PC-9 (cell line): ENCODE measurements around the gene CILP. TPM values are rescaled to one million over a fixed set of nuclear protein-coding genes. Genes with fewer than 3 reads are reported as not detected.

Experiments
- BruUV-seq: library from RNA; stranded (reverse); fragments of 400-500 nt; replicated peaks from 2 replicates; lab custom pipeline; 2021; lab: Mats Ljungman, UMichigan
- CTCF ChIA-PET: fragments of 300-600 bp; sonication (Branson Sonifier 250); formaldehyde crosslinking; loops from one replicate; lab custom pipeline; 2022; ENCODE audit warnings: antibody characterized with exemption; lab: Charles Lee
- POLR2A ChIA-PET: fragments of 300-600 bp; sonication (Branson Sonifier 250); formaldehyde crosslinking; loops from one replicate; lab custom pipeline; 2022; ENCODE audit warnings: antibody characterized with exemption; ENCODE audit not compliant: unreplicated experiment; lab: Charles Lee
- DNase-seq, 2 experiments: peaks; one replicate each; pipeline versions ENCODE4 v3.0.0 to v3.0.0-alpha.2; 2015 to 2022; ENCODE audit warnings: mixed read lengths in 1 of 2
- H2AFZ ChIP-seq: fragments of 200-600 bp; sonication (generic); 2 replicates; pipeline ENCODE4 v1.8.1; 2017; ENCODE audit warnings: antibody characterized with exemption
- H3F3A ChIP-seq: fragments of 200-600 bp; sonication (generic); 2 replicates; pipeline ENCODE4 v1.8.1; 2017; ENCODE audit warnings: antibody characterized with exemption, mild to moderate bottlenecking, low read depth; ENCODE audit not compliant: insufficient read depth
- H3K27ac ChIP-seq: fragments of 200-600 bp; sonication (generic); 2 replicates; pipeline ENCODE4 v1.6.1; 2016; ENCODE audit warnings: mixed run types
- H3K27me3 ChIP-seq: fragments of 200-600 bp; sonication (generic); 2 replicates; pipeline ENCODE4 v1.6.1; 2016; ENCODE audit warnings: low read depth, mixed run types; ENCODE audit not compliant: insufficient read depth
- H3K36me3 ChIP-seq: fragments of 200-600 bp; sonication (generic); 2 replicates; pipeline ENCODE4 v1.6.1; 2016; ENCODE audit warnings: low read depth, mixed run types
- H3K4me1 ChIP-seq: fragments of 200-600 bp; sonication (generic); replicated peaks from 2 replicates; pipeline ENCODE4 v1.6.1; 2016; ENCODE audit warnings: mixed run types; ENCODE audit not compliant: insufficient read depth
- H3K4me2 ChIP-seq: fragments of 200-600 bp; sonication (generic); 2 replicates; pipeline ENCODE4 v1.6.1; 2017; ENCODE audit warnings: mixed run types
- H3K4me3 ChIP-seq: fragments of 200-600 bp; sonication (generic); 2 replicates; pipeline ENCODE4 v1.6.1; 2016; ENCODE audit warnings: mixed run types
- H3K79me2 ChIP-seq: fragments of 200-600 bp; sonication (generic); 2 replicates; pipeline ENCODE4 v1.6.1; 2017; ENCODE audit warnings: low read depth, mixed run types
- H3K9me2 ChIP-seq: fragments of 200-600 bp; sonication (generic); 2 replicates; pipeline ENCODE4 v1.8.1; 2017; ENCODE audit warnings: mild to moderate bottlenecking; ENCODE audit not compliant: insufficient read depth
- H3K9me3 ChIP-seq: fragments of 200-600 bp; sonication (generic); 2 replicates; pipeline ENCODE4 v1.8.1; 2016; ENCODE audit warnings: low read depth; ENCODE audit not compliant: insufficient read depth
- H4K20me1 ChIP-seq: fragments of 200-600 bp; sonication (generic); 2 replicates; pipeline ENCODE4 v1.8.1; 2017; ENCODE audit not compliant: insufficient read depth
- EZH2 ChIP-seq: fragments of 200-600 bp; sonication (generic); IDR thresholded peaks from 2 replicates; pipeline ENCODE4 v1.8.0; 2017; ENCODE audit warnings: antibody characterized with exemption, low read depth
- intact Hi-C: fragments of 100-400 bp; cut with micrococcal nuclease; formaldehyde crosslinking; loops from one replicate; pipeline ENCODE4 v1.10.0; 2022; ENCODE audit not compliant: unreplicated experiment
- total RNA-seq: library from RNA; stranded (reverse); gene quantifications from 2 replicates; pipeline ENCODE4 v1.2.3, GENCODE V29; 2021
- TF ChIP-seq, protein P1 (sequence below): fragments of 200-600 bp; sonication (generic); conservative IDR thresholded peaks from 2 replicates; pipeline ENCODE4 v1.6.1; 2017; ENCODE audit warnings: mixed run types, antibody characterized with exemption, mild to moderate bottlenecking, moderate library complexity

Gene CILP
- total RNA-seq, 1 experiment from 2014 or later, result 0.07 TPM

GRCh38 chr15:65221697-65222096 lies 10.4 kb upstream of the CILP start:
- Histone ChIP-seq H3K4me3 (no peak overlapping the region), H3K36me3 (no peaks in the 10 kb centered on the region), H3K9me3 (no peaks in the 10 kb centered on the region), H3K79me2 (no peaks in the 10 kb centered on the region), H3K27ac (no peak overlapping the region), H2AFZ (no peak overlapping the region), H3F3A (no peaks in the 10 kb centered on the region), H3K9me2 (no peaks in the 10 kb centered on the region), H3K4me1 (no peaks in the 10 kb centered on the region), H3K27me3 (no peaks in the 10 kb centered on the region), H3K4me2 (no peak overlapping the region), H4K20me1 (no peaks in the 10 kb centered on the region)
- TF ChIP-seq EZH2, result no peak
- TF ChIP-seq, protein P1, sequence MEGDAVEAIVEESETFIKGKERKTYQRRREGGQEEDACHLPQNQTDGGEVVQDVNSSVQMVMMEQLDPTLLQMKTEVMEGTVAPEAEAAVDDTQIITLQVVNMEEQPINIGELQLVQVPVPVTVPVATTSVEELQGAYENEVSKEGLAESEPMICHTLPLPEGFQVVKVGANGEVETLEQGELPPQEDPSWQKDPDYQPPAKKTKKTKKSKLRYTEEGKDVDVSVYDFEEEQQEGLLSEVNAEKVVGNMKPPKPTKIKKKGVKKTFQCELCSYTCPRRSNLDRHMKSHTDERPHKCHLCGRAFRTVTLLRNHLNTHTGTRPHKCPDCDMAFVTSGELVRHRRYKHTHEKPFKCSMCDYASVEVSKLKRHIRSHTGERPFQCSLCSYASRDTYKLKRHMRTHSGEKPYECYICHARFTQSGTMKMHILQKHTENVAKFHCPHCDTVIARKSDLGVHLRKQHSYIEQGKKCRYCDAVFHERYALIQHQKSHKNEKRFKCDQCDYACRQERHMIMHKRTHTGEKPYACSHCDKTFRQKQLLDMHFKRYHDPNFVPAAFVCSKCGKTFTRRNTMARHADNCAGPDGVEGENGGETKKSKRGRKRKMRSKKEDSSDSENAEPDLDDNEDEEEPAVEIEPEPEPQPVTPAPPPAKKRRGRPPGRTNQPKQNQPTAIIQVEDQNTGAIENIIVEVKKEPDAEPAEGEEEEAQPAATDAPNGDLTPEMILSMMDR, result no peak
- CTCF ChIA-PET, result interaction anchor here (0.5 to 0.8 kb wide), 3 partner anchors 65 to 432 kb away, joined by 4 to 9 read pairs (median 6); partner anchors contain the start of gene PARP16
- POLR2A ChIA-PET, result interaction anchor here (0.5 kb wide), 1 partner anchor 30 kb away, joined by 8 read pairs; no protein-coding TSS in a partner anchor
- BruUV-seq, result no TSS peak
- intact Hi-C loops, result no loop called here
- DNase-seq, result no peak

GRCh38 chr15:65219137-65219536 lies 7.9 kb upstream of the CILP start:
- Histone ChIP-seq H3K36me3 (no peaks in the 10 kb centered on the region), H3K9me3 (no peaks in the 10 kb centered on the region), H3K27me3 (no peaks in the 10 kb centered on the region), H3K79me2 (no peaks in the 10 kb centered on the region), H3K4me3 (no peak overlapping the region), H3F3A (no peaks in the 10 kb centered on the region), H3K4me2 (no peak overlapping the region), H2AFZ (no peak overlapping the region), H3K4me1 (no peaks in the 10 kb centered on the region), H3K9me2 (no peaks in the 10 kb centered on the region), H4K20me1 (no peaks in the 10 kb centered on the region), H3K27ac (no peak overlapping the region)
- intact Hi-C loops, result no loop called here
- ChIA-PET CTCF (no interaction called here), POLR2A (no interaction called here)
- no TSS peak for BruUV-seq
- TF ChIP-seq, protein P1, result no peak
- TF ChIP-seq EZH2, result no peak
- no peak for DNase-seq

DNA sequence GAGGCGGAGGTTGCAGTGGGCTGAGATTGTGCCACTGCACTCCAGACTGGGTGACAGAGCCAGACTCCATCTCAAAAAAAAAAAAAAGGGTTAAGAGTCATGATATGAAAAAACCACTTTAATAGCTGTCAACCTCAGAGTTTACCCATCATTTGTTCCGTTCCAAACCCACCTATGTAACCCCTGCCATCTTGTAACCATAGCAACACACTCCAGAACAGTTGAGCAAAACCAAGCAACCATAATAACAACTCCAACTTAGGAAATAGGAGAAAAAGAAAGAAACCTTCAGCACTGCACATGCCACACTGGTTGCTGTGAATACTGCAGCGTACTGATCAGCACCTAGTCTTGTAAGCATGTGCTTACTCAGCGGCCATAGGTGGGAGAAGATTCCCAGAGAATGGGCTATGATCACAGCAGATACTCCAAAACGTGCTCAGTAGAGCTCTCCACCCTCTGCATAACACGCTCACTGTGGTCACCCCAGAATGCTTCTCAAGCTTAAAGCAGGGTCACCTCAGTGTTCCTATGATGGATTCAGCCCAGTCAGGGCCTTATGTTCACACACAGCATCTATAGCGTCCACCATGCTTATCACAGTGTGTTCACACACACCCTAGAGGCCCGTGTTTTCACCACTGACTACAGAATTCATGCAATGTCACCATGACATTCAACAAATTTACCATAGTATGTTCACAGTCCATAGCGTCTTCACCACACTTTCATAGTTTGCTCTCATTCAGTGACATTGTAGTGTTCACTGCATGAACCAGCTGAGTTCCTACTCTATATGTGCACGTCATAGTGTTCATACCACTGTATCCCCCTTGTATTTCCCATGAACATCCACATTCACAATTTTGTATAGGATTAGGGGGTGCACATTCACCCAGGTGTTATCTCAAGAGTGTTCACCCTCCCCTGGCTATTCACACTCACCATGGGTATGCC lies 6.5 kb upstream of the CILP start:
- CTCF ChIA-PET, result no interaction called here
- Histone ChIP-seq H3K9me3 (no peaks in the 10 kb centered on the region), H3K4me3 (no peak overlapping the region), H3K79me2 (no peaks in the 10 kb centered on the region), H3K4me1 (no peaks in the 10 kb centered on the region), H3K27me3 (no peaks in the 10 kb centered on the region), H3K9me2 (no peaks in the 10 kb centered on the region), H3K27ac (no peak overlapping the region), H4K20me1 (no peaks in the 10 kb centered on the region), H2AFZ (no peak overlapping the region), H3K36me3 (no peaks in the 10 kb centered on the region), H3K4me2 (no peak overlapping the region), H3F3A (no peaks in the 10 kb centered on the region)
- POLR2A ChIA-PET, result no interaction called here
- intact Hi-C loops, result no loop called here
- DNase-seq, result no peak
- TF ChIP-seq, protein P1, result no peak
- TF ChIP-seq EZH2, result no peak
- no TSS peak for BruUV-seq
